GM12801 (cell line): Measurements from ENCODE around the gene MEPCE.

Experiments used
- CTCF ChIP-seq: IDR thresholded peaks from one replicate; pipeline ENCODE4 v1.5.1; 2011; ENCODE audit warnings: control low read depth; ENCODE audit not compliant: insufficient read length; ENCODE audit errors: extremely low read depth

The MEPCE gene

GRCh38 chr7:100433592-100434296, 4.1 kb downstream of the MEPCE start:
- TF ChIP-seq CTCF = no peak

GRCh38 chr7:100434297-100435144, 4.9 kb downstream of the MEPCE start:
- TF ChIP-seq CTCF = no peak

GRCh38 chr7:100435401-100436304, 6.0 kb downstream of the MEPCE start:
- TF ChIP-seq CTCF = no peak

GRCh38 chr7:100437150-100438100, 7.8 kb downstream of the MEPCE start:
- TF ChIP-seq CTCF = no peak

- TF ChIP-seq CTCF = no peak
Observed at GRCh38 chr7:100438172-100438571, 8.5 kb downstream of the MEPCE start.

- no peak for TF ChIP-seq CTCF
Observed at GRCh38 chr7:100441641-100442535, 12.3 kb downstream of the MEPCE start.
